ENCODE data around the gene HDAC10.

HDAC10 gene

GRCh38 chr22:50238755-50239154 is 12.3 kb downstream of the HDAC10 start:
- no peak for DNase-seq (ENCODE audit: low read depth in 2 of 2)

- no peak for DNase-seq (ENCODE audit: low read depth in 2 of 2)
Measured at GRCh38 chr22:50236731-50237409, 14.2 kb downstream of the HDAC10 start.

GRCh38 chr22:50233223-50233622 is 17.8 kb downstream of the HDAC10 start:
- no peak for DNase-seq (ENCODE audit: low read depth in 2 of 2)

- DNase-seq (ENCODE audit: low read depth in 2 of 2), result no peak
Measured at GRCh38 chr22:50232481-50233151, 18.4 kb downstream of the HDAC10 start.

GRCh38 chr22:50229370-50229769 is 21.7 kb downstream of the HDAC10 start:
- no peak for DNase-seq (ENCODE audit: low read depth in 2 of 2)

- no peak for DNase-seq (ENCODE audit: low read depth in 2 of 2)
Measured at GRCh38 chr22:50228366-50228765, 22.7 kb downstream of the HDAC10 start.

- no peak for DNase-seq (ENCODE audit: low read depth in 2 of 2)
Measured at GRCh38 chr22:50227579-50228215, 23.4 kb downstream of the HDAC10 start.

GRCh38 chr22:50226875-50227165 is 24.2 kb downstream of the HDAC10 start:
- DNase-seq (ENCODE audit: low read depth in 2 of 2), result no peak

GRCh38 chr22:50226063-50226874 is 24.8 kb downstream of the HDAC10 start:
- DNase-seq (ENCODE audit: low read depth in 2 of 2), result no peak

GRCh38 chr22:50225200-50225969 is 25.7 kb downstream of the HDAC10 start:
- DNase-seq (ENCODE audit: low read depth in 2 of 2), result no peak

- no peak for DNase-seq (ENCODE audit: low read depth in 2 of 2)
Measured at GRCh38 chr22:50224071-50224470, 27.0 kb downstream of the HDAC10 start.

- no peak for DNase-seq (ENCODE audit: low read depth in 2 of 2)
Measured at GRCh38 chr22:50222508-50222907, 28.6 kb downstream of the HDAC10 start.

- DNase-seq (ENCODE audit: low read depth in 2 of 2), result no peak
Measured at GRCh38 chr22:50221410-50222300, 29.4 kb downstream of the HDAC10 start.

- no peak for DNase-seq (ENCODE audit: low read depth in 2 of 2)
Measured at GRCh38 chr22:50220603-50221409, 30.3 kb downstream of the HDAC10 start.

- DNase-seq (ENCODE audit: low read depth in 2 of 2), result no peak
Measured at GRCh38 chr22:50219800-50220602, 31.1 kb downstream of the HDAC10 start.

- no peak for DNase-seq (ENCODE audit: low read depth in 2 of 2)
Measured at GRCh38 chr22:50218996-50219727, 31.9 kb downstream of the HDAC10 start.

- no peak for DNase-seq (ENCODE audit: low read depth in 2 of 2)
Measured at GRCh38 chr22:50218153-50218995, 32.7 kb downstream of the HDAC10 start.

Measured in stimulated activated CD4-positive, alpha-beta T cell treated with anti-CD3 and anti-CD28 coated beads, Interleukin-4, amount 100 ng/mL, for 48 hours (primary cell).